ENCODE data around the gene LIMA1. TPM values are rescaled to one million over a fixed set of nuclear protein-coding genes. Genes with fewer than 3 reads are reported as not detected.

LIMA1 gene
- total RNA-seq, 1 donor from 2014 or later: 98.2 TPM

DNA sequence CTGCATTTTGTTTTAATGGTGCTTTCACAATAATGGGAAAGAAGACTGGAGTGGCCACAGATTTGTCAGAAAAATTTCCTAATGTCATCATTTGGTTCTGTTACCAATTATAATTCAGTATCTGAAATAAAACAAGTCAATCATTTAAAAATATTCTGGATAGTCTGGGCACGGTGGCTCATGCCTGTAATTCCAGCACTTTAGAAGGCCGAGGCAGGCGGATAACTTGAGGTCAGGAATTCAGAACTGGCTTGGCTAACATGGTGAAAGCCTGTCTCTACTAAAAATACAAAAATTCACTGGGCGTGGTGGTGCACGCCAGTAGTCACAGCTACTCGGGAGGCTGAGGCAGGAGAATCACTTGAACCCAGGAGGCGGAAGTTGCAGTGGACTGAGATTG is 4.0 kb upstream of the LIMA1 start:
- TF ChIP-seq, protein P1, sequence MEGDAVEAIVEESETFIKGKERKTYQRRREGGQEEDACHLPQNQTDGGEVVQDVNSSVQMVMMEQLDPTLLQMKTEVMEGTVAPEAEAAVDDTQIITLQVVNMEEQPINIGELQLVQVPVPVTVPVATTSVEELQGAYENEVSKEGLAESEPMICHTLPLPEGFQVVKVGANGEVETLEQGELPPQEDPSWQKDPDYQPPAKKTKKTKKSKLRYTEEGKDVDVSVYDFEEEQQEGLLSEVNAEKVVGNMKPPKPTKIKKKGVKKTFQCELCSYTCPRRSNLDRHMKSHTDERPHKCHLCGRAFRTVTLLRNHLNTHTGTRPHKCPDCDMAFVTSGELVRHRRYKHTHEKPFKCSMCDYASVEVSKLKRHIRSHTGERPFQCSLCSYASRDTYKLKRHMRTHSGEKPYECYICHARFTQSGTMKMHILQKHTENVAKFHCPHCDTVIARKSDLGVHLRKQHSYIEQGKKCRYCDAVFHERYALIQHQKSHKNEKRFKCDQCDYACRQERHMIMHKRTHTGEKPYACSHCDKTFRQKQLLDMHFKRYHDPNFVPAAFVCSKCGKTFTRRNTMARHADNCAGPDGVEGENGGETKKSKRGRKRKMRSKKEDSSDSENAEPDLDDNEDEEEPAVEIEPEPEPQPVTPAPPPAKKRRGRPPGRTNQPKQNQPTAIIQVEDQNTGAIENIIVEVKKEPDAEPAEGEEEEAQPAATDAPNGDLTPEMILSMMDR (IDR thresholded peaks at IDR 0.05; ENCODE audit: insufficient read depth, low read length, severe bottlenecking): no peak
- FAIRE-seq (no peak), DNase-seq (ENCODE audit: low read depth) (no peak)
- Histone ChIP-seq H3K4me3 (ENCODE audit: low read depth, low read length) (no peak overlapping the region), H3K27me3 (ENCODE audit: control insufficient read depth, insufficient read depth, low read length) (no peaks in the 10 kb centered on the region), H3K36me3 (ENCODE audit: control insufficient read depth, insufficient read depth, low read length) (no peaks in the 10 kb centered on the region)

- Histone ChIP-seq H3K4me3 (ENCODE audit: low read depth, low read length) (no peak overlapping the region), H3K36me3 (ENCODE audit: control insufficient read depth, insufficient read depth, low read length) (no peaks in the 10 kb centered on the region), H3K27me3 (ENCODE audit: control insufficient read depth, insufficient read depth, low read length) (no peaks in the 10 kb centered on the region)
- DNase-seq (ENCODE audit: low read depth) (no peak), FAIRE-seq (no peak)
- TF ChIP-seq, protein P1 (IDR thresholded peaks at IDR 0.05; ENCODE audit: insufficient read depth, low read length, severe bottlenecking): no peak
Observed at GRCh38 chr12:50285253-50285652, 1.9 kb upstream of the LIMA1 start.

DNA sequence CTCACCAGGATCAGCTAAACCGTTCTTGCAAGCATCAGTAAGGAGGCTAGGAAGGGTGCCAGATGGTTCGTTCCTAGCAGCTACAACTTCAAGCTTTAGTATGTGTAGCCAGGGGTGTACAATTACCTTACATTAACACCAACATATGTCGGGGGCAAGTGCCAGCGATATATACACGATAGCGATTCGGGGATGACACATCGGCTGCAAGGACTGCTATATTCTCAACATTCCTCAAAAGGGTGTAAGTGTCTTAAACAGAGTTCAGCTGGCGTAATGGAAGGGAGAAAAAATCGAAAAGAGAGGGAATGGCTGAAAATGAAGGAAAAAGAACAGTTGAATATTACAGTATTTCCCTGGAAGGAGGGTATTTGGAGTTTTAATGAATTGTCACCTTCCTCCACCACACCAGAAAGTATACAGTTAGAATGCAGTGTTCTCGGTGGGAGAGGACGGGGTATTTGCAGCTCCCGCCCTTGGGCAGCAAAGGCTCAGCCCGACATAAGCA is 545 bp downstream of the LIMA1 start:
- TF ChIP-seq, protein P1 (IDR thresholded peaks at IDR 0.05; ENCODE audit: insufficient read depth, low read length, severe bottlenecking): no peak
- FAIRE-seq (no peak), DNase-seq (ENCODE audit: low read depth) (peak; percentile 37)
- Histone ChIP-seq H3K36me3 (ENCODE audit: control insufficient read depth, insufficient read depth, low read length) (no peaks in the 10 kb centered on the region), H3K27me3 (ENCODE audit: control insufficient read depth, insufficient read depth, low read length) (no peaks in the 10 kb centered on the region), H3K4me3 (ENCODE audit: low read depth, low read length) (peak overlapping the region; percentile 92)

GRCh38 chr12:50279501-50279900 is 3.8 kb downstream of the LIMA1 start:
- no peaks in the 10 kb centered on the region for H3K27me3 ChIP-seq (ENCODE audit: control insufficient read depth, insufficient read depth, low read length)
- TF ChIP-seq, protein P1 (IDR thresholded peaks at IDR 0.05; ENCODE audit: insufficient read depth, low read length, severe bottlenecking): no peak
- no peak for FAIRE-seq
- DNase-seq (ENCODE audit: low read depth): no peak
- H3K36me3 ChIP-seq (ENCODE audit: control insufficient read depth, insufficient read depth, low read length): no peaks in the 10 kb centered on the region
- no peak overlapping the region for H3K4me3 ChIP-seq (ENCODE audit: low read depth, low read length)

DNA sequence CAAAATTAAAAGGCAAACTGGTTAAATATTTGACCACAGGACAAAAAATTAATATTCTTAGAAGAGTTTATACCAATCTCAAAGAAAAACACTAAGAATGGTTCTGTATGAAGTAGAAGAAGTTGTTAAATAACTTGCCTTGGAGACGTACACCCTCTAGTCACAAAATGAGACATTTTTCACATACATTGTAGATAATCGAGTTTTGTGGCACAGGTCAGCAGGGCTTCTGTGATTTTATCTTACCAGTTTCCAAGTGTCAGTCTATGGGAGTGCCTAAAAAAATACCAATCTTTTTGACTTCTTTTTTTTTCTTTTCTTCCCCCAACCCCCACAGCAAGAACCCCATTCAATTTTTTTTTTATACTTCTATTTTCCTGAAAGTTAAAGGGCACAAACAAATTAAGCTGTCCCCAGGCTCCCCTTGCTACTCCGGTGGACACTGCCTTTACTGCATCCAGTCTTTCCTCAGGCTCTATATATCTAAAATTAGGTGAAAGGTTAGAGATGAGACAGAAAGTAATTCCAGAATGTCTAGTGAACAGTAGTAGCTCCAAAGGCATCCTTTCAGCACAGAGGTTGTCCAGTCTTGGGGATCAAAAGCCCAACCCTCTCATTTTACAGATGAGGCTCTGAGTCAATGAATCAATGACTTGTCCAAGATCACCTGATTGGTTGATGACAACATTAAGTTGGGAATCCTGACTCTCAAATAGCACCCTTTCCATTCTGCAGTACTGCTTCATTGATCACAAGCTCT is 6.2 kb downstream of the LIMA1 start:
- FAIRE-seq: peak; percentile 36
- H3K36me3 ChIP-seq (ENCODE audit: control insufficient read depth, insufficient read depth, low read length): no peaks in the 10 kb centered on the region

More for the DNA sequence above, 6.2 kb downstream of the LIMA1 start:
- Histone ChIP-seq H3K4me3 (ENCODE audit: low read depth, low read length) (no peak overlapping the region), H3K27me3 (ENCODE audit: control insufficient read depth, insufficient read depth, low read length) (no peaks in the 10 kb centered on the region)
- no peak for DNase-seq (ENCODE audit: low read depth)
- TF ChIP-seq, protein P1 (IDR thresholded peaks at IDR 0.05; ENCODE audit: insufficient read depth, low read length, severe bottlenecking): no peak

Measured in bronchial epithelial cell (primary cell).